GM19351 (cell line): ENCODE data around the gene P2RX4.
A peak's percentile ranks its signal among the peaks of the same experiment; 100 is the strongest.
"Not testable (repeated sequence)": the region's sequence is repeated elsewhere in the genome, so short reads cannot be mapped to it uniquely, and the experiment has no call there.

Experiments
- ATAC-seq: cut with Tn5 transposase; IDR thresholded peaks from one replicate; pipeline ENCODE4 v1.9.1; 2021; ENCODE audit warnings: mild to moderate bottlenecking, moderate library complexity; ENCODE audit not compliant: unreplicated experiment

The P2RX4 gene

DNA sequence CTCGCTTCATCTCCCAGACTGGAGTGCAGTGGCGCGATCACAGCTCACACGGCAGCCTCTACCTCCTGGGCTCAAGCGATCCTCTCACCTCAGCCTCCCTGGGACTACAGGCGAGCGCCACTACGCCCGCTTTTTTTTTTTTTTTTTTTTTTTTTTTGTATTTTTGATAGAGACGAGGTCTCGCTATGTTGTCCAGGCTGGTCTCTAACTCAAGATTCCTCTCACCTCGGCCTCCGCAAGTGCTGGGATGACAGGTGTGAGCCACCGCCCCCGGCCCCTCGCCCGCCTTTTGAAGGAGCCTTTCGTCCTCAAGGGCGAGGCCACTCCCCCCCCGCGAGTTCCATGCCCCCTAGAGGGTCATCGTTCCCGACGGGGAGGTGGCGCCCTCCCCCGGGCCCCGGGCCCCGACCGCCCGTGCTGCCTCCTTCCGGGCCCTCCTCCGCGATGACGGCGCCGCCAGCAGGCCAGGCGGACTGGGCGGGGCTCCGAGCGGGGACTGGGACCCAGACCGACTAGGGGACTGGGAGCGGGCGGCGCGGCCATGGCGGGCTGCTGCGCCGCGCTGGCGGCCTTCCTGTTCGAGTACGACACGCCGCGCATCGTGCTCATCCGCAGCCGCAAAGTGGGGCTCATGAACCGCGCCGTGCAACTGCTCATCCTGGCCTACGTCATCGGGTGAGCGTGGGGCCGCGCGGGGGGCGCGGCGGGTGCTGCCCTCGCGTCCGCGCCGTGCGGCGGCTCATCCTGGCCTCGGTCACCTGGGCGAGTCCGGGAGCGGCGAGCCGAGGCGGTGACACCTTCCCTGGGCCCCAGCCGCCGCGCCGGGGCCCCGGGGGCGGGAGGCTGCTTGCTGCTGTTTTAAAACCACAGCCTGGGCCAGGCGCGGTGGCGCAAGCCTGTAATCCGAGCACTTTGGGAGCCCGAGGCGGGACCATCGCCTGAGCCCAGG, at the start of gene P2RX4:
Gene P2RX4 (plus strand): TSS at position 506 of the 949 bp plus-strand sequence. CDS start 36 bp downstream, at position 542.
- ATAC-seq: peak; percentile 90

GRCh38 chr12:121162384-121162783, 47.5 kb upstream of the P2RX4 start:
- no peak for ATAC-seq

DNA sequence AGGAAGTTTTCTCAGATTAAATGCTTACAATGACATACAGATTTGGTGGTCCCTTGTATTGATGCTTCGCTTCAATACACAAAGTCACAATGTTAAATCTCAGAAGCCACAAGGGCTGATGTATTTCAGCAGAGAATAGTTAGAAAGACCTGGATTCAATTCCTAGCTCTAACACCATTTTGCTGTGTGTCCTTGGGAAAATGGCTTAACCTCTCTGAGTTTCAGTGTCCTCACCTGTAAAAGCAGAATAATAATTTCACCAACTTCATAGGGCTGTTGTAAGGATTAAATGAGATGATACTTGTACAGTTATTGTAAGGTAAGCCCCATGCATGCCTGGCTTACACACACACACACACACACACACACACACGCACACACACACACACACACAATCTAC, 46.9 kb upstream of the P2RX4 start:
- no peak for ATAC-seq

GRCh38 chr12:121164839-121165238, 45.1 kb upstream of the P2RX4 start:
- not testable (repeated sequence) for ATAC-seq

DNA sequence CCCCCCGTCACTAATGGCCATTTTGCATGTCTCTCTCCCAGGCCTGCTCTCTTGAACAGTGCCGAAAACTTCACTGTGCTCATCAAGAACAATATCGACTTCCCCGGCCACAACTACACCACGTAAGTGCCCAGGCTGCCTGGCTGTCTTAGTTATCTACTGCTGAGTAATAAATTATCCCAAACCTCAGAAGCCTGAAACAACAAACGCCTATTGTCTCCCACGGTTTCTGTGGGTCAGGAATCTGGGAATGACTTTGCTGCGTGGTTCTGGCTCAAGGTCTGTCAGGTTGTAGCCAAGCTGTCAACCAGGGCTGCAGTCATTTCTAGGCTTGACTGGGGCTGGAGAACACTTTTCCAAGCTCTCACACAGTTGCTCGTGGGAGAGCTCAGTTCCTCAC, 44.6 kb upstream of the P2RX4 start:
- ATAC-seq: no peak

DNA sequence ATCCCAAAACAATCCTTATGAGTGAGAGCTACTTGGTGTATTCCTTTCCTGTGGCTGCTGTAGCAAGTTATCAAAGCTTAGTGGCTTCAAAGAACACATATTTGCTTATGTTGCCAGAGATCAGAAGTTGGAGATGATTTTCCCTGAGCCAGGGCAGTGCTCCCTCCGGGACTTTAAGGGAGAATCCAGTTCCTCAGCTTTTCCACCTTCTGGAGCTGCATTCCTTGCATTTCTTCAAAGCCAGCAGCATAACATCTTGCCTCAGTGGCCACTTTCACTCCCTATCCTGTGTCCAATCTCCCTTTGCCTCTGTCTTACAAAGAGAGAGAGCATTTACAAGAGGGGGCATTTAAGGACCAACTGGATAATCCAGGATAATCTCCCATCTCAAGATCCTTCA, 43.6 kb upstream of the P2RX4 start:
- no peak for ATAC-seq

GRCh38 chr12:121167232-121167820, 42.6 kb upstream of the P2RX4 start:
- no peak for ATAC-seq

GRCh38 chr12:121167951-121168350, 42.0 kb upstream of the P2RX4 start:
- no peak for ATAC-seq

DNA sequence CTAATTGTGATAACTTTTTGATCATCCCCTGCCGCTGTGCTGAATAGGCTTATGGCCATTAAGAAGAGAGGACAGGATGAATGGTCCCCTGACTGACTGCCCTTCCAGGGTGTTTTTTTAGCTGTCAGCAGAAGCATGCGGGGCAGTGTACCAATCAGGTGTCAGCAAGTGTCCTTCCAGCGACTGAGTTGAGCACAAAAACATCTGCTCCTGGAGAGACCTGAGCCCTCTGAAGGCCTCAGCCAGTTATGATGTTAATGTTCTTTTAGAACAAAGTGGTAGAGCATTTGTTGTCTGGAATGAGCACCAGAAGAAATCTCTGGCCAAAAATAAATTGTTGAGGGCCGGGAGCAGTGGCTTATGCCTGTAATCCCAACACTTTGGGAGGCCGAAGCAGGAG, 39.8 kb upstream of the P2RX4 start:
- no peak for ATAC-seq

GRCh38 chr12:121170611-121171260, 39.2 kb upstream of the P2RX4 start:
- no peak for ATAC-seq

- ATAC-seq: no peak
Observed at GRCh38 chr12:121172145-121172544, 37.8 kb upstream of the P2RX4 start.

- no peak for ATAC-seq
Observed at GRCh38 chr12:121175383-121176119, 34.4 kb upstream of the P2RX4 start.

- ATAC-seq: no peak
Observed at GRCh38 chr12:121176826-121177529, 33.0 kb upstream of the P2RX4 start.

- ATAC-seq: no peak
Observed at GRCh38 chr12:121181181-121181580, 28.7 kb upstream of the P2RX4 start.

DNA sequence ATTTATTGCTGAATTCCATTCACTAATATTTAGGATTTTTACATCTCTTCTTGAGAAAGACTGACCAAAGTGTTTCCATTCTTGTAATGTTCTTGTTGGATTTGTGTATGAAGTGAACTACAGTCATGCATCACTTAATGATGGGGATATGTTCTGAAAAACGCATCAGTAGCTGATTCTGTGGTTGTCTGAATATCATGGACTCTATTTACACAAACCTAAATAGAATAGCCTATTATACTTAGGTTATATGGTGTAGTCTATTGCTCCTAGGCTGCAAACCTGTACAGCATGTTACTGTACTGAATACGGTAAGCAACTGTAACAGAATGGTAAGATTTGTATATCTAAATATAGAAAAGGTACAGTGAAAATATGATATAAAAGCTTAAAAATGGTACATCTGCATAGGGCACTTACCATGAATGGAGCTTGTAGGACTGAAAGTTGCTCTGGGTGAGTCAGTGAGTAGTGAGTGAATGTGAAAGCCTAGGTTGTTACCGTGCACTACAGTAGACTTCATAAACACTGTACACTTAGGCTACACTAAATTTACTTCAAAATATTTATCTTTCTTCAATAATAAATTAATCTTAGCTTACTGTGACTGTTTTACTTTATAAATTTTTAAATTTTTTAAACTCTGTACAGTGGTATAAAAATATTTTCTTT, 27.6 kb upstream of the P2RX4 start:
- ATAC-seq: no peak

DNA sequence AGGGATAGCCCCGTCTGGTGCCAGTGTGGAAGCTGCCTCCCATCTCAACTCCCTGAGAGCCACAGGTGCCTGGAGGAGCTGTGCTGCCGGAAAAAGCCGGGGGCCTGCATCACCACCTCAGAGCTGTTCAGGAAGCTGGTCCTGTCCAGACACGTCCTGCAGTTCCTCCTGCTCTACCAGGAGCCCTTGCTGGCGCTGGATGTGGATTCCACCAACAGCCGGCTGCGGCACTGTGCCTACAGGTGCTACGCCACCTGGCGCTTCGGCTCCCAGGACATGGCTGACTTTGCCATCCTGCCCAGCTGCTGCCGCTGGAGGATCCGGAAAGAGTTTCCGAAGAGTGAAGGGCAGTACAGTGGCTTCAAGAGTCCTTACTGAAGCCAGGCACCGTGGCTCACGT, 25.5 kb upstream of the P2RX4 start:
- ATAC-seq: no peak

DNA sequence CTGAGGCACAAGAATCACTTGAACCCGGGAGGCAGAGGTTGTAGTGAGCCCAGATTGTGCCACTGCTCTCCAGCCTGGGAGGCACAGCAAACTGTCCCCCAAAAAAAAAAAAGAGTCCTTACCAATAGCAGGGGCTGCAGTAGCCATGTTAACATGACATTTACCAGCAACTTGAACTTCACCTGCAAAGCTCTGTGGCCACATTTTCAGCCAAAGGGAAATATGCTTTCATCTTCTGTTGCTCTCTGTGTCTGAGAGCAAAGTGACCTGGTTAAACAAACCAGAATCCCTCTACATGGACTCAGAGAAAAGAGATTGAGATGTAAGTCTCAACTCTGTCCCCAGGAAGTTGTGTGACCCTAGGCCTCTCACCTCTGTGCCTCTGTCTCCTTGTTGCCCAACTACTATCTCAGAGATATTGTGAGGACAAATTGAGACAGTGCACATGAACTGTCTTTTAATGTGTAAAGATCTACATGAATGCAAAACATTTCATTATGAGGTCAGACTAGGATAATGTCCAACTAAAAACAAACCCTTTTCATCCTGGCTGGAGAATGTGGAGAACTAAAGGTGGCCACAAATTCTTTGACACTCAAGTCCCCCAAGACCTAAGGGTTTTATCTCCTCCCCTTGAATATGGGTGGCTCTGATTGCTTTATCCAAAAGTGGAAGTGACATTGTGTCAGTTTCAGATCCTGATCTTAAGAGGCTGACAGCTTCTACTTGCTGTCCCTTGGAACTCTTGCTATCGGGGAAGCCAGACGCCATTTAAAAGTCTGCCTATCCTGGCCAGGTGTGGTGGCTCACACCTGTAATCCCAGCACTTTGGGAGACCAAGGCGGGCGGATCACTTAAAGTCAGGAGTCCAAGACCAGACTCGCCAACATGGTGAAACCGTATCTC, 24.7 kb upstream of the P2RX4 start:
- no peak for ATAC-seq

DNA sequence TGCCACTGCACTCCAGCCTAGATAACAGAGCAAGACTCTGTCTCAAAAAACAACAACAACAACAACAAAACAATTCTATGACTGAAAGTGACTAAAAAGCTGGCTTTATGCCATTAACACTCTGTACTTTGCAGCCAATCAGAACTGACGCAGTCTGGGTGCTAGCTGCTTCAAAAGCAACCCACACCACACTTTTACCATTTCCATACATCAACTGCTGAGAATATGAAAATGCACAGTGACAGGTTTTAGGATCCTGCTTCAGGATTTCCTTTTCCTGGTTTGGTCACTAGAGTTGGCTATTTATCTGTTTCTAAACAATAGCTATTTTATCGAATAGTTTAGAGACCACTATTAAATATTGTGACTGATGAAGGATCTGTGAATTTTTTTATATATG, 23.1 kb upstream of the P2RX4 start:
- no peak for ATAC-seq

- no peak for ATAC-seq
Observed at GRCh38 chr12:121187501-121187900, 22.4 kb upstream of the P2RX4 start.
